Measurements from ENCODE around the gene EIF1AD.

- no peak for TF ChIP-seq POLR2A (IDR thresholded peaks at IDR 0.05; ENCODE audit: low read depth, low read length)
- 0 out of 2 replicates have a peak, but pooled peaks have one; percentile 12 for TF ChIP-seq POLR2AphosphoS5 (IDR thresholded peaks at IDR 0.05; ENCODE audit: low read depth, low read length)
Measured at GRCh38 chr11:65981972-65982823, 19.8 kb downstream of the EIF1AD start.

Data from GM12892 (cell line).